Measurements from ENCODE around the gene ASMTL.
"Not testable (repeated sequence)": the region's sequence is repeated elsewhere in the genome, so short reads cannot be mapped to it uniquely, and the experiment has no call there.

Gene ASMTL

GRCh38 chrX:1452516-1453394, at the start of gene ASMTL:
TSS of gene ASMTL (minus strand) at chrX:1452909. CDS start at chrX:1452840, 69 bp downstream.
- FAIRE-seq: peak; percentile 98

- FAIRE-seq: no peak
These were observed 49.5 kb upstream of the ASMTL start for GRCh38 chrX:1502241-1502640.

- FAIRE-seq: no peak
These were observed 48.3 kb upstream of the ASMTL start for GRCh38 chrX:1500701-1501624.

- no peak for FAIRE-seq
These were observed 43.4 kb upstream of the ASMTL start for GRCh38 chrX:1496076-1496475.

GRCh38 chrX:1493877-1494510, 41.3 kb upstream of the ASMTL start:
- FAIRE-seq: no peak

- no peak for FAIRE-seq
These were observed 40.7 kb upstream of the ASMTL start for GRCh38 chrX:1493412-1493811.

- no peak for FAIRE-seq
These were observed 39.8 kb upstream of the ASMTL start for GRCh38 chrX:1492421-1493012.

- FAIRE-seq: no peak
These were observed 39.2 kb upstream of the ASMTL start for GRCh38 chrX:1491851-1492349.

GRCh38 chrX:1491248-1491647, 38.5 kb upstream of the ASMTL start:
- FAIRE-seq: not testable (repeated sequence)

GRCh38 chrX:1490723-1491122, 38.0 kb upstream of the ASMTL start:
- not testable (repeated sequence) for FAIRE-seq

- FAIRE-seq: not testable (repeated sequence)
These were observed 36.6 kb upstream of the ASMTL start for GRCh38 chrX:1489354-1489753.

GRCh38 chrX:1488745-1489144, 36.0 kb upstream of the ASMTL start:
- FAIRE-seq: no peak

- no peak for FAIRE-seq
These were observed 35.4 kb upstream of the ASMTL start for GRCh38 chrX:1488141-1488540.

GRCh38 chrX:1487401-1487800, 34.7 kb upstream of the ASMTL start:
- no peak for FAIRE-seq

- no peak for FAIRE-seq
These were observed 34.1 kb upstream of the ASMTL start for GRCh38 chrX:1486749-1487361.

GRCh38 chrX:1486177-1486576, 33.5 kb upstream of the ASMTL start:
- FAIRE-seq: no peak

- FAIRE-seq: no peak
These were observed 32.3 kb upstream of the ASMTL start for GRCh38 chrX:1485033-1485432.

GRCh38 chrX:1484638-1485019, 31.9 kb upstream of the ASMTL start:
- FAIRE-seq: no peak

GRCh38 chrX:1483843-1484637, 31.3 kb upstream of the ASMTL start:
- FAIRE-seq: no peak

GRCh38 chrX:1482530-1482928, 29.8 kb upstream of the ASMTL start:
- not testable (repeated sequence) for FAIRE-seq

Measured in G401.6 (cell line).